Stimulated activated CD4-positive, alpha-beta T cell treated with anti-CD3 and anti-CD28 coated beads, Interleukin-15, amount 100 ng/mL, for 1 hour (primary cell): ENCODE data around the gene RAP1GAP.
"Not testable (repeated sequence)": the region's sequence is repeated elsewhere in the genome, so short reads cannot be mapped to it uniquely, and the experiment has no call there.

ENCODE experiments used
- DNase-seq, 2 donors: peaks; one replicate each; pipeline ENCODE4 v3.0.0-alpha.2; 2020; ENCODE audit warnings: low read depth in 1 of 2, low spot score in 1 of 2

RAP1GAP gene

GRCh38 chr1:21645550-21645949 lies 23.6 kb downstream of the RAP1GAP start:
- DNase-seq = no peak

GRCh38 chr1:21644906-21645305 lies 24.3 kb downstream of the RAP1GAP start:
- DNase-seq = no peak

GRCh38 chr1:21644348-21644747 lies 24.8 kb downstream of the RAP1GAP start:
- DNase-seq = no peak

GRCh38 chr1:21643624-21644023 lies 25.5 kb downstream of the RAP1GAP start:
- no peak for DNase-seq

- no peak for DNase-seq
These were observed 27.0 kb downstream of the RAP1GAP start for GRCh38 chr1:21641967-21642739.

GRCh38 chr1:21641537-21641936 lies 27.6 kb downstream of the RAP1GAP start:
- no peak for DNase-seq

- DNase-seq = no peak
These were observed 28.1 kb downstream of the RAP1GAP start for GRCh38 chr1:21641076-21641475.

GRCh38 chr1:21640653-21641052 lies 28.5 kb downstream of the RAP1GAP start:
- DNase-seq = no peak

GRCh38 chr1:21639594-21640041 lies 29.5 kb downstream of the RAP1GAP start:
- no peak for DNase-seq

GRCh38 chr1:21638531-21639341 lies 30.4 kb downstream of the RAP1GAP start:
- no peak for DNase-seq

- DNase-seq = no peak
These were observed 31.6 kb downstream of the RAP1GAP start for GRCh38 chr1:21637514-21637913.

- DNase-seq = no peak
These were observed 33.1 kb downstream of the RAP1GAP start for GRCh38 chr1:21636029-21636428.

- DNase-seq = no peak
These were observed 34.2 kb downstream of the RAP1GAP start for GRCh38 chr1:21634806-21635535.

GRCh38 chr1:21633992-21634805 lies 35.0 kb downstream of the RAP1GAP start:
- no peak for DNase-seq

- no peak for DNase-seq
These were observed 35.9 kb downstream of the RAP1GAP start for GRCh38 chr1:21633141-21633755.

- DNase-seq = no peak
These were observed 36.9 kb downstream of the RAP1GAP start for GRCh38 chr1:21631944-21632887.

- DNase-seq = not testable (repeated sequence)
These were observed 37.6 kb downstream of the RAP1GAP start for GRCh38 chr1:21631590-21631943.

- no peak for DNase-seq
These were observed 38.4 kb downstream of the RAP1GAP start for GRCh38 chr1:21630571-21631343.

GRCh38 chr1:21629971-21630370 lies 39.2 kb downstream of the RAP1GAP start:
- no peak for DNase-seq
